Neural progenitor cell (in vitro differentiated cells): Measurements from ENCODE around the gene PIP5KL1.

ENCODE experiments used
- CTCF ChIP-seq: fragments of 200-600 bp; sonication (generic); IDR thresholded peaks from 2 replicates; pipeline ENCODE4 v1.5.1; 2017; ENCODE audit warnings: antibody characterized with exemption, mild to moderate bottlenecking
- EZH2phosphoT487 ChIP-seq: fragments of 200-600 bp; sonication (generic); IDR thresholded peaks from 2 replicates; pipeline ENCODE4 v1.6.1; 2017; ENCODE audit warnings: antibody characterized with exemption

DNA sequence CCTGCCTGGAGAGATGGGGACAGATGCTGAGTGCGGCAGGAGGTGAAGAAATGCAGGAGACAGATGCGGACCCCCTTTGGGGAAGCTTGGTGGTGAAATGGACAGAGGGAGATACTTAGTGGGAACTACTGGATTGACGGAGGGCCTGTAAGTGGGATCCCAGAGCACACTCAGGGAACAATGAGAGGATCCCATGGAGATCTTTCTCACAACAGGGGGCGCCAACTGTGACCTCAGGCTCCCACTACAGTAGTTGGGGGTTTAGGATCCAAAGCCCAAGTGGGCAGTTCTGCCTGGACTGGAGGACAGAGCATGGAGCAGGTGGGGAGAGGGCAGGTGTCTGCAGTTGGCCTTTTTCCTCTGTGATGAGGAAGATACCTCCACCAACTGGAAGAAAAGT is 3.7 kb upstream of the PIP5KL1 start:
- TF ChIP-seq EZH2phosphoT487 (no peak), CTCF (no peak)
